NCI-H526 treated with DMSO at 0.1 percent for 48 hours (cell line): ENCODE results near the gene OTOL1.

Source experiments
- DNase-seq: peaks from one replicate; lab custom pipeline; 2025; lab: John Stamatoyannopoulos, UW

OTOL1 gene

GRCh38 chr3:161545824-161546223 lies 49.2 kb downstream of the OTOL1 start:
- DNase-seq = no peak

GRCh38 chr3:161548301-161548700 lies 51.7 kb downstream of the OTOL1 start:
- no peak for DNase-seq

GRCh38 chr3:161549261-161549660 lies 52.7 kb downstream of the OTOL1 start:
- DNase-seq = no peak

GRCh38 chr3:161550491-161551195 lies 54.0 kb downstream of the OTOL1 start:
- DNase-seq = no peak

- no peak for DNase-seq
These were observed 55.1 kb downstream of the OTOL1 start for GRCh38 chr3:161551697-161552096.

GRCh38 chr3:161552984-161553560 lies 56.5 kb downstream of the OTOL1 start:
- no peak for DNase-seq
